ENCODE measurements around the gene CCBE1. TPM values are rescaled to one million over a fixed set of nuclear protein-coding genes. Genes with fewer than 3 reads are reported as not detected.

CCBE1 gene
- total and polyA plus RNA-seq, 4 donors, result 0.99 to 2.7 (median 1.9) TPM

DNA sequence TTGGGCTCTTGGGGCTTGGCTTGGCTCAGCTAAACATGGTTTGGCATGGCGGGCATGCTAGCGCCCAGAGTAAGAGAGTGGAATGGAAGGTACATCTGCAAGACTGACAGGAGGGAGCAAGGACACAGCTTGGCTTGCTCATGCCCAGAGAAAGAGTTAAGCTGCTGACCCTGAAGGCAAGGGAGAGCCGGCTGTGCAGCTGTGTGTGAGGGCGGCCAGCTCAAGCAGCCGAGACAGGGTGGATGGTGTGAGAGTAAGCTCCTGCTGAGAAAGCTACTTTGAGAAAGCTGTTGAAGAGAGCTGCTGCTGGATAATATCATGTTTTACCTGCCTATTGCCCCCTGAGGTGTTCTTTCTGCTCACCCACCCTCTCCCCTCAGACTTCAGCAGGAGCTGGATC lies 135.6 kb downstream of the CCBE1 start:
- WGBS (ENCODE audit: insufficient coverage), result 81% methylated on average over 3 of the region's 5 CpGs
- no peak overlapping the region for H3K4me3 ChIP-seq (ENCODE audit: low read depth, low read length)
- no peaks in the 10 kb centered on the region for H3K9me3 ChIP-seq (ENCODE audit: control insufficient read depth, insufficient read depth, low read length)
- no peak for DNase-seq (ENCODE audit: low read depth in 4 of 6, low spot score in 6 of 6)
- peaks cover 3% of the 10 kb centered on the region for H3K4me1 ChIP-seq (ENCODE audit: control insufficient read depth, insufficient read depth, low read length)
- no peak overlapping the region for H3K27ac ChIP-seq (ENCODE audit: low read depth, low read length)
- H3K36me3 ChIP-seq (ENCODE audit: control insufficient read depth, insufficient read depth, low read length), result no peaks in the 10 kb centered on the region
- H3K27me3 ChIP-seq (ENCODE audit: control insufficient read depth, insufficient read depth, low read length), result no peaks in the 10 kb centered on the region

GRCh38 chr18:59560556-59560955 lies 136.7 kb downstream of the CCBE1 start:
- Histone ChIP-seq H3K27ac (ENCODE audit: low read depth, low read length) (no peak overlapping the region), H3K27me3 (ENCODE audit: control insufficient read depth, insufficient read depth, low read length) (no peaks in the 10 kb centered on the region), H3K36me3 (ENCODE audit: control insufficient read depth, insufficient read depth, low read length) (no peaks in the 10 kb centered on the region), H3K9me3 (ENCODE audit: control insufficient read depth, insufficient read depth, low read length) (no peaks in the 10 kb centered on the region), H3K4me1 (ENCODE audit: control insufficient read depth, insufficient read depth, low read length) (peaks cover 3% of the 10 kb centered on the region), H3K4me3 (ENCODE audit: low read depth, low read length) (no peak overlapping the region)
- 100% methylated on average over 5 of the region's 7 CpGs for WGBS (ENCODE audit: insufficient coverage)
- no peak for DNase-seq (ENCODE audit: low read depth in 4 of 6, low spot score in 6 of 6)

DNA sequence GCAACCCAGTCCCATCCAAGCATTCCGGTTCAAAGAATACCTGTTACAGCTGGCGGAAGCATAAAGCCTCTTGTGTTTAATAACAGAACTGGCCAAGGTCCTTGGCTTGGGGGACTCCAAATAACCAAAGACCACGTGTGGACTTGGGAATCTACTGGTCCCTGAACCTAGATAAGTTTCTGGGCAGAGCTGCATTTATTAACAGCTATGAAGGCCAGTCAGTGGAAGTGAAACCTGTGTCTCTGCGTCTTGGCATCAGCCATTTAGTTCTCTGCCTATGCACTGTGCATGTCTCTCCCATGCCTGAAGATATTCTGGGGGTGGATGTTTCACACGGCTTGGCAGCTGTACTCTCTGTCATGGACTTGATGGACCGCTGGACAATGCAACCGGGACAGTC lies 137.7 kb downstream of the CCBE1 start:
- WGBS (ENCODE audit: insufficient coverage), result 88% methylated on average over 7 of the region's 7 CpGs
- H3K27ac ChIP-seq (ENCODE audit: low read depth, low read length), result no peak overlapping the region

DNA sequence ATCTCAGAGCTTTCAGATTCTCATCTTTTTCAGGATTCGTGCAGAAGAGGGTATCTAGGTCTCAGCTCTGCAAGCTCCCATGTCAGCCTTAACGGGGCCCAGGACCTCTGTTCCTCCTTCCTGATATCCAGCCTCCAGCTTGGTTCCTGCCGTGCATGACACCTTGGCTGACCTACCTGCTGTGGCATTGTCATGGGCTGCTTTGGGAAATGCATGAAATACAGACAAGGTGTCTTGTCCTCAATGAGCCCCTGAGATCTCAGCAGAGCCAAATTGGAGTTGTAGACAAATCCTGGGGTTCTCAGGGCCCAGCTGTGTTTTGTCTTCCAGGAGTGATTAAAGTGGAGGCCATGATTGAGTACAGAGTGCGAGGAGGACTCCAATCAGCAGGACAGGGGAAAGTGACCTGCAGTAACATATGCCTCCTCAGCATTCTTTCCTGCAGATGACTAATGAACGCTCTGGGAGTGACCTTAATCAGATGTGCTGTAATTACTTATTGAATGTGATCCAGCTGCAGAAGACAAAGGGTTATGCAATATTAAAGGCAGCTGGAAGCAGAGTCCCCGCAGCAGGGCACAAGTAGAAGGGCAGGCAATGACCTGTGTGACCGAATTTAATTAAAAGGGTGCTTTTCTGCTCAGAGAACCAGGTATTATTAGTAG lies 141.1 kb downstream of the CCBE1 start:
- WGBS (ENCODE audit: insufficient coverage), result 75% methylated on average over 4 of the region's 7 CpGs
- Histone ChIP-seq H3K36me3 (ENCODE audit: control insufficient read depth, insufficient read depth, low read length) (no peaks in the 10 kb centered on the region), H3K9me3 (ENCODE audit: control insufficient read depth, insufficient read depth, low read length) (no peaks in the 10 kb centered on the region), H3K27ac (ENCODE audit: low read depth, low read length) (no peak overlapping the region), H3K4me1 (ENCODE audit: control insufficient read depth, insufficient read depth, low read length) (peaks cover 3% of the 10 kb centered on the region), H3K4me3 (ENCODE audit: low read depth, low read length) (no peak overlapping the region), H3K27me3 (ENCODE audit: control insufficient read depth, insufficient read depth, low read length) (no peaks in the 10 kb centered on the region)
- DNase-seq (ENCODE audit: low read depth in 4 of 6, low spot score in 6 of 6), result peak in 1 of 6 donors; percentile 80

More for the DNA sequence above, 137.7 kb downstream of the CCBE1 start:
- Histone ChIP-seq H3K4me3 (ENCODE audit: low read depth, low read length) (no peak overlapping the region), H3K36me3 (ENCODE audit: control insufficient read depth, insufficient read depth, low read length) (no peaks in the 10 kb centered on the region), H3K27me3 (ENCODE audit: control insufficient read depth, insufficient read depth, low read length) (no peaks in the 10 kb centered on the region), H3K9me3 (ENCODE audit: control insufficient read depth, insufficient read depth, low read length) (no peaks in the 10 kb centered on the region), H3K4me1 (ENCODE audit: control insufficient read depth, insufficient read depth, low read length) (peaks cover 3% of the 10 kb centered on the region)
- DNase-seq (ENCODE audit: low read depth in 4 of 6, low spot score in 6 of 6), result no peak

- 65% methylated on average over 2 of the region's 2 CpGs for WGBS (ENCODE audit: insufficient coverage)
- Histone ChIP-seq H3K9me3 (ENCODE audit: control insufficient read depth, insufficient read depth, low read length) (no peaks in the 10 kb centered on the region), H3K27ac (ENCODE audit: low read depth, low read length) (no peak overlapping the region), H3K36me3 (ENCODE audit: control insufficient read depth, insufficient read depth, low read length) (no peaks in the 10 kb centered on the region), H3K4me3 (ENCODE audit: low read depth, low read length) (no peak overlapping the region), H3K4me1 (ENCODE audit: control insufficient read depth, insufficient read depth, low read length) (peaks cover 3% of the 10 kb centered on the region), H3K27me3 (ENCODE audit: control insufficient read depth, insufficient read depth, low read length) (no peaks in the 10 kb centered on the region)
- peak in 1 of 6 donors; percentile 72 for DNase-seq (ENCODE audit: low read depth in 4 of 6, low spot score in 6 of 6)
These were observed 142.4 kb downstream of the CCBE1 start for GRCh38 chr18:59554796-59555335.

GRCh38 chr18:59553273-59553870 lies 143.9 kb downstream of the CCBE1 start:
- no peaks in the 10 kb centered on the region for H3K27me3 ChIP-seq (ENCODE audit: control insufficient read depth, insufficient read depth, low read length)
- no peak overlapping the region for H3K27ac ChIP-seq (ENCODE audit: low read depth, low read length)
- no peaks in the 10 kb centered on the region for H3K36me3 ChIP-seq (ENCODE audit: control insufficient read depth, insufficient read depth, low read length)
- H3K4me3 ChIP-seq (ENCODE audit: low read depth, low read length), result no peak overlapping the region
- H3K4me1 ChIP-seq (ENCODE audit: control insufficient read depth, insufficient read depth, low read length), result peaks cover 3% of the 10 kb centered on the region
- H3K9me3 ChIP-seq (ENCODE audit: control insufficient read depth, insufficient read depth, low read length), result no peaks in the 10 kb centered on the region
- 72% methylated on average over 2 of the region's 5 CpGs for WGBS (ENCODE audit: insufficient coverage)
- peak in 1 of 6 donors; percentile 75 for DNase-seq (ENCODE audit: low read depth in 4 of 6, low spot score in 6 of 6)

- H3K36me3 ChIP-seq (ENCODE audit: control insufficient read depth, insufficient read depth, low read length), result no peaks in the 10 kb centered on the region
- H3K4me1 ChIP-seq (ENCODE audit: control insufficient read depth, insufficient read depth, low read length), result peaks cover 3% of the 10 kb centered on the region
- no peak overlapping the region for H3K27ac ChIP-seq (ENCODE audit: low read depth, low read length)
- no peaks in the 10 kb centered on the region for H3K9me3 ChIP-seq (ENCODE audit: control insufficient read depth, insufficient read depth, low read length)
- no peak for DNase-seq (ENCODE audit: low read depth in 4 of 6, low spot score in 6 of 6)
- WGBS (ENCODE audit: insufficient coverage), result 80% methylated on average over 6 of the region's 10 CpGs
- H3K4me3 ChIP-seq (ENCODE audit: low read depth, low read length), result no peak overlapping the region
- no peaks in the 10 kb centered on the region for H3K27me3 ChIP-seq (ENCODE audit: control insufficient read depth, insufficient read depth, low read length)
These were observed 145.2 kb downstream of the CCBE1 start for GRCh38 chr18:59551902-59552635.

GRCh38 chr18:59550174-59550516 lies 147.1 kb downstream of the CCBE1 start:
- no peak overlapping the region for H3K4me3 ChIP-seq (ENCODE audit: low read depth, low read length)
- WGBS (ENCODE audit: insufficient coverage), result 71% methylated on average over 4 of the region's 4 CpGs
- DNase-seq (ENCODE audit: low read depth in 4 of 6, low spot score in 6 of 6), result peak in 2 of 6 donors; percentile 31 to 82
- H3K27ac ChIP-seq (ENCODE audit: low read depth, low read length), result no peak overlapping the region
- no peaks in the 10 kb centered on the region for H3K36me3 ChIP-seq (ENCODE audit: control insufficient read depth, insufficient read depth, low read length)
- no peaks in the 10 kb centered on the region for H3K9me3 ChIP-seq (ENCODE audit: control insufficient read depth, insufficient read depth, low read length)
- no peaks in the 10 kb centered on the region for H3K4me1 ChIP-seq (ENCODE audit: control insufficient read depth, insufficient read depth, low read length)
- no peaks in the 10 kb centered on the region for H3K27me3 ChIP-seq (ENCODE audit: control insufficient read depth, insufficient read depth, low read length)

DNA sequence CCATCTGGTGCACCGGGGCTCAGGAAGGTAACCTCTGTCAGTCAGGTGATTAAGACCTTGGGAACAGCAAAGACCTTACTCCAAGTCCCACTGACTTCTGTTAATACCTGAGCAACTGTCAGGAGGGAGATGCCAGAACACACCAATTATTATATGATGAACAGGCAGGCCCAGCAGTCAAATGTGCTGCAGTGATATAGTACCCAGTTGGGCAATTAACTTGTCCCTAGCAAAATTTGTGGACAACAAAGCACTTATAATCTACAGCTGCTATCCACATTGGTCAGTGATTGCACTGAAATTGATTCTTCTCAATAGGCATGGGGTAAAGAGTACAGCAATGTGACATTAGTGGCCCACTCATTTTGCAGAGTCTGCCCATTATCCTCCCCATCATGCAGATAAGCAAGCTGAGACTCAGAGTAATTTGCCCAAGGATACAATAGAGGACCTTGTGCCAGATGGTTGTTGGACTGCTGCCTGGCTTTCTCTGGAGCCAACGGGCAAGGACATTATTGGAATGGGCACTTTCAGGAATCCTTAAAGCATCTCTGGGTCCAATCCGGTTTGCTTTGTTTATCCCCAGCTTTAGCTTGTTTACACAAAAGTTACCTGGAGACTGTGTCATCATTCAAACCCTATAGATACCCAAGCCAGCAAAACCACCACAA lies 147.6 kb downstream of the CCBE1 start:
- Histone ChIP-seq H3K4me1 (ENCODE audit: control insufficient read depth, insufficient read depth, low read length) (no peaks in the 10 kb centered on the region), H3K36me3 (ENCODE audit: control insufficient read depth, insufficient read depth, low read length) (no peaks in the 10 kb centered on the region), H3K27me3 (ENCODE audit: control insufficient read depth, insufficient read depth, low read length) (no peaks in the 10 kb centered on the region), H3K4me3 (ENCODE audit: low read depth, low read length) (no peak overlapping the region), H3K27ac (ENCODE audit: low read depth, low read length) (no peak overlapping the region), H3K9me3 (ENCODE audit: control insufficient read depth, insufficient read depth, low read length) (no peaks in the 10 kb centered on the region)
- DNase-seq (ENCODE audit: low read depth in 4 of 6, low spot score in 6 of 6), result peak; percentile 33 to 92 (median 62)
- WGBS (ENCODE audit: insufficient coverage), result 36% methylated on average over 1 of the region's 3 CpGs
